Putamen (tissue), 1 donor: ENCODE measurements around the gene POLD2.
"Not testable (repeated sequence)": the region's sequence is repeated elsewhere in the genome, so short reads cannot be mapped to it uniquely, and the experiment has no call there.

Source experiments
- DNase-seq: peaks from one replicate; pipeline ENCODE4 v3.0.0-alpha.2; 2016; ENCODE audit warnings: low spot score

Gene POLD2

DNA sequence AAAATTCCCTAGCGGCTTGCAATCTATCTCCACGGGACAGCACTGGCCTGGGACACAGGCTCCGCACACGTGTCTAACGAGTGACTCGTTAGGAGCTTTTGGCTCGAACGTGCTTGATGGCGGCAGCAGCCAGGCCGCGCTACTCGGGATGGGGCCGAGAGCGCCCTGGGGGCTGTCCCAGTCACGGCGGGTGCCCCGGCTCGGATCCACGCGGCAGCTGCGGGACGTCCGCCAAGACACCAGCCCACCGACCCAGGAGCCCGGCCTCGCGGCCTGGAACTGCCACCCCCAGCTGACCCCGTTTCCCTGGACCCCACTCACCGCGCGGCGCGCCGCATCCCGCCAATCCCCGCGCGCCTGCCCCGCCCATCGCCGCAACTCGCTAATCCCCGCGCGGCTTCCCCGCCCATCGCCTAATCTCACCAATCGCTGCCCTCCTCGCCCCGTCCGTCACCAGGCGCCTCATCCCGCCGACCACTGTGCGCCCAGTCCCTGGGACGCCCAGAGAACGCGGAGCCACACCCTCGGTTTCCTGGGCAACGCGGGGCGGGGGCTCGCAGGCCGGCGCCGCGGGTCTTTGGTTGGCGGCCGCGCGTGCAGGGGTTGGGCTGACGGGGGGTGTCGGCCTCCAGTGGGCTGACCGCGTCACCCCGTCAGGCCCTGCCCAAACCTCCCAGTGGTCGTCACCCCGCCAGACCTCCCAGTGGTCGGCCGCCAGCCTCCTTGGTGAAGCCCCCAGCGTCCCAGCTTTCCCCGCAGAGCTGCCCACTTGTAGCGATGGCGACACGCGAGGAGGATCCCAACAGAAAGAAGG is at the start of gene POLD2:
Gene POLD2, minus strand, starts transcription at position 359 of the 814 bp plus-strand sequence. CDS start 1,495 bp downstream, outside the sequence.
- DNase-seq: peak; percentile 97

DNA sequence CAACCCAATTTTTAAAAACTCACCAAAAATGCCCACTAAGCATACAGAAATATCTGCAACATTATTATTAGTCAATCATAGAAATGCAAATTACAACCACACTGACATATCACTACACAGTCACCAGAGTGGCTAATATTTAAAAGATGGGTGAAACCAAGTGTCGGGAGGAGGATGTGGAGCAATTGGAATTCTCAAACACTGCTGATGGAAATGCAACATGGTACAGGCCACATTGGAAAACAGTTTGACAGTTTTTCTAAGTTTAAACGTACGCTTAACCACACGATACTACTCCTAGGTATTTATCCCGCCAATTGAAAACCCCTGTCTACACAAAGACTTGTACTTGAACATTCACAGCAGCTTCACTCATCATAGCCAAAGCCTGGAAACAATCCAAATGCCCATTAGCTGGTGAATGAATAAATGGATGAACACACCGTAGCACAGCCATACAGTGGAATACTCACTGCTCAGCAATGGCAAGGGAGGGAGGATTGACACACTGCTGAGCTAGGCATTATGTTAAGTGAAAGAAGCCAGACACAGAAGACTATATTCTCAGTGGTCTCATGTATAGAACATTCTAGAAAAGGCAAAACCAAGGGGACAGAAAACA is 49.6 kb upstream of the POLD2 start:
- DNase-seq: no peak

DNA sequence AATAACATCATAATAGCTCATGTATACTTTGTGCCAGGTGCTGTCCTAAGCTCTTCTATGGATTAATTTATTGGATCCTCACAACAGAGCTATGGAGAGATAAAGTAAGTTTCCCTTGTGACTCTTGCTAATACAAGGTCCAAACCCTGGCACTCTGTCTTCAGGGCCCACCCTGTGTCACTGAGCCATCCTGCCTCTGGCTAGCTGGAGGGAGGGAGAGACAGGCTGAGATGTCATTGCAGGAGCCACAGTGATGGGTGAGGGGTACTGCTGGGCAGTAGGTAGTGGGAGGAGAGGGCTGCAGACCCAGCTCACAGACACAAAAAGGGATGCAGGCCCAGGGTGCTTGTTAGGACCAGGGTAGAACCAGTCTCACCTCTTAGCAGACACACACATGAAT is 49.0 kb upstream of the POLD2 start:
- DNase-seq: no peak

DNA sequence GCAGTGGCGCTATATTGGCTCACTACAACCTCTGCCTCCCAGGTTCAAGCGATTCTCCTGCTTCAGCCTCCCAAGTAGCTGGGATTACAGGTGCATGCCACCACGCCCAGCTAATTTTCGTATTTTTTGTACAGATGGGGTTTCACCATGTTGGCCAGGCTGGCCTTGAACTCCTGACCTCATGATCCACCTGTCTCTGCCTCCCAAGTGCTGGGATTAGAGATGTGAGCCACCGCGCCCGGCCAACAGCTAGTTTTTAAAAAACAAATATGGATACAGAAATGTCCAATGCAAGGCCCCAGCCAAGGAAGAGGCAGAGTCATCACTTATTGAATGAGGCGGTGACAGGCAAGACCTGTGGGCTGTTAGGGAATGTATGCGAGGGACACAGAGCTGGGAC is 48.6 kb upstream of the POLD2 start:
- DNase-seq: not testable (repeated sequence)

DNA sequence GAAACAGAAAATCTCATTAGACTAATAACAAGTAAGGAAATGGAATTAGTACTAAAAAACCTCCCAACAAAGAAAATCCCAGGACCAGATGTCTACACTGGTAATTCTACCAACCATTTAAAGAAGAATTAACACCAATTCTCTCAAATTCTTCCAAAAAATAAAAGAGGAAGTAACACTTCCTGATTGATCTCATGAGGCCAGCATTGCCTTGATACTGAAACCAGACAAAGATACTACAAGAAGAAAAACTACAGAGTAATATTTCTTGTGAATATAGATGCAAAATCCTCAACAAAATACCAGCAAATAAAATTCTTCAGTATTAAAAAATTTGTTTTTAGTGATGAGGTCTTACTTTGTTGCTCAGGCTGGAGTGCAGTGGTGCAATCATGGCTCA is 44.6 kb upstream of the POLD2 start:
- no peak for DNase-seq

DNA sequence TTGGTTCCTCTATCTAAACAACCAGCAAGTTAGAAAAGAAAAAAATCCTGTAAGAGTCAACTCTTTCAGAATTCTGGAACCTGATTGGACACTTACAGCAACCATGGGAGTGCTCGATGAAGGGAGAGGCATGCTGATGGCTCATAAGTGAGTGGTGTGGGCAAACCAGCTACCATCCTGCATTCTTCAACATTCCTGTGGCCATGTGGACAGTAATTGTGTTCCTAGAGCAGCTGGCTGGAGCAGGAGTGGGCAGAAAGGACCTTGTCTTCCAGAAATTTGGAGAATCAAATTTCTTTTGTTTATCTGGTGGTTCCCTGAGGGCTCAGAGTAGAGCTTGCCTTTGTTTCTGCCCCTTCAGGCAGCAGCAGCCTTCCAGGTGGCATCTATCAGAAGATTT is 40.2 kb upstream of the POLD2 start:
- DNase-seq: no peak

DNA sequence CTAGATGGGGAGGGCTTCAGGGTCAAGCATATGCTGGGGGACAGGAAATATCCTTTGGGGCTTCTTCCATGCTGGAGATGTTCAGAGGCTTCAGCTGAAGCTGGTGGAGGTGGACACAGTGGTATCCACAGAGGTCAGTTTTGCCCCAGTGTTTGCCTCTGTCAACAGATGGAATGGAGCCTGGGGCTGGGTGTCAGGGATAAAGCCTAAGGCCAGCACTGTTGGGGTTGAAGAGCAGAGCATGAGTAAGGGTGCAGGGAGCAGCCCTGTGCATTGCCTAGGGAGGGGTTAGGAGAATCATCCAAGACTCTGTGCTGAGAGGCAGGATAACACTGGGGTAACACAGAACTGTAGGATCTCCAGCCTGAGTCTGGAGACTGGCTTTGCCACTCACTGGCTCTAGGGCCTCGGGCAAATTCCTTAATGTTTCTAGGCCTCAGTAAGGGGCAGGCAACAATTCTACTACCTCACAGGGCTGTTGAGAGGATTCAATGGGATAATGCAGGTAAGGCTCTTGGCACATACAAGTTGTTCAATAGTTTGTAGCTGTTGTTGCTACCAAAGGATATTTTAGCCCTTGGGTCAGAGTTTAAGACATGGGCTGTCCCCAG is 39.5 kb upstream of the POLD2 start:
- no peak for DNase-seq

DNA sequence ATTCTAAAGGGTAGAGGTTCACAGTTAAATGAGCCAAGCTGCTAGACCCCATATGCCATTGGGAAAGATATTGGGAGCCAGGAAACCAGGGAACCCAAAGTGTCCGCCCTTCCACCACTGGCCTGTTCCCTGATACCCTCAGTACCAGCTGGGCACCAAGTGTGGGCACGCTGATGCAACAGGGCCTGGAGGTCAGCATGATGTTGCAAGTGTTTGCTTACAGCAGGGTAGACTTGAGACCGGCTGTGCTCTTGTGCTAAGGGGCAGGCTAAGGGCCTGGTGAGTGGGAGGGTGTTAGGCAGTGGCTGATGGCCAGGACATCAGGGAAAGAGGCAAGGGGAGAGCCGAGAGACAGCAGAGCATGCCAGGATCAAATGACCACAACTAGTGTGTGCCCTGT is 38.8 kb upstream of the POLD2 start:
- DNase-seq: no peak

DNA sequence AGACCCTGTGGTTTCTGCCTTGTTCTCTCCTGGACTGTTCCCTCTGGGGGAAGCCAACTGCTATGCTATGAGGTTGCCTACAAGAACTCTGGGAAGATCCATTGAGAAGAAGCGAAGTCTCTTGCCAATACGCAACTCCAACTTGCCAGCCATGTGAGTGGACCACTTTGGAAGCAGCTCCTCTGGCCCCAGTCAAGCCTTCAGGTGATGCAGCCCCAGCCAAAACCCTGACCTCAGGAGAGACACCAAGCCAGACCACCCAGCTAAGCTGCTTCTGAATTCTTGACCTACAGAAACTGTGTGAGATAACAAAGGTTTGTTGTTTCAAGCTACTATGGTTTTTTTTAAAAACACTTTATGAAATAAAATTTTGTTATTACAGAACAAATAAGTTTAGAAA is 38.0 kb upstream of the POLD2 start:
- DNase-seq: no peak

DNA sequence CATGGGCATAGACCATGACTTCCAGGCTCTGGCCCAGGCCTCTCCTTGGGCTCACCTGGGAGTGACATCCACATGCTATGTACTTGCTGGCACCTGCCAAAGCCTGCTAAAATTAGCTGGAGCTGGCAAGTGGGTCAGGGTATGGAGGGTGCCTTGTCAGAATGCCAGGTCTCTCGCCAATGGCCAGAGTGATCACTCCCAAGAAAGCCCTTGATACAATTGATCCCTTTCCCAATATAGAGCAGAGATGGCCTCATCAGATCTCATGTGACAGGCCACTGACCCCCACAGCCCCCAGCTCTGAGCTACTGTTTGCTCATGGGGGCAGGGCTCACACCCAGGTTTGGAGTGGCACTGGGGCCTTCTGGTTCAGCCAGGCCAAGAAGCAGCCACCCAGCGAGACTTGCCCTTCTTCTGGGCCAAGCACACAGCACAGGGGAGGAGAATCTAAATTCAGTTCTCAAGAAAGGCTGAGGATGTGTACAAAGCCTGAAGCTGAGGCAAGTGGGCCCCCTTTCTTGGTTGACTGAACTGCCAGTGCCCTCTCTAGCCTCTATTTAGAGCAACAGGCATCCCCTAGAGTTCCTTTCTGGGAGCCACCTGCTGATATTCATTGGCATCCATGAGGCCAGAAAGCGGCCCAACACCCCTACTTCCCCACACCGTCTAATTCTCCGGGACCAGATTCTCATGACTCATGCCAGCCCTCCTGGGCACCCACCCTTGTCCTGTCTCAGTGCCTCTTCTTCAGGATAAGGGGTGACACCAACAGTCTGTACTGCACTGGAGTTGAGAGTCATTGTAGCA is 36.7 kb upstream of the POLD2 start:
- no peak for DNase-seq

DNA sequence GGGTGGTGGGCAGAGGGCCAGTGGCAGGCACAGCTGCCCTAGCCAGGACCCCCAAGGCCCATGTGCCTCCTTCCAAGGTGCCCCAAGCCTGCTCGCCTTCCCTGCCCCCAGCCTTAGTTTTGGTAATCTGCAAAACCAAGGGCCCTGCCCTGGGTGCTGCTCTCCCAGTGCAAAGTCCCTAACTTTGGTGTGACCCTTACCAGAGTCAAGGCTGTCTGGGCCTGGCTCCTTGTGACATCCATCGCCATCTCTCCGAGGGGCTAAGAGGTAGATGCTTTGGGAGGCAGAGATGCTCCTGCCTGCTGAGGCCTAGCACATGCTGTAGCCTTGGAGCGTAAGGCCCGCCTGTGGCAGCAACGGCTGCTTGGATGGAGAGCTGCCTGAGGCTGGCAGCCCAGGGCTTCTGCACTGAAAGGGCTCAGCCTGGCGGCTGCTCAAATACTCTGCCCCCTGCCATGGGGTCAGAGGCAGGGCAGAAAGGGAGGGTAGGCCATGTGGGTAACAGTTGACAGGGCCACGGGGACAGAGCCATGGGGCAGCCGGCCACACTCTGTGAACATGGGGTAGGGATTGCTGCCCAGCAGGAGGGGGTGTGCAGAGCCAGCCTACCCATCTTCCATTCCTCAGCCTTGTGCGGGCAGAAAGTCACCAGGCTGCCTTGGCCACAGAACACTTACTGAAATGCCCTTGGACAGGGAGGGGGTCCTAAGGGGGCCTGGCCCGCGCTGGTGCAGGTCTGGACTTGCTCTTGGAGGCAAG is 35.7 kb upstream of the POLD2 start:
- DNase-seq: peak; percentile 20

DNA sequence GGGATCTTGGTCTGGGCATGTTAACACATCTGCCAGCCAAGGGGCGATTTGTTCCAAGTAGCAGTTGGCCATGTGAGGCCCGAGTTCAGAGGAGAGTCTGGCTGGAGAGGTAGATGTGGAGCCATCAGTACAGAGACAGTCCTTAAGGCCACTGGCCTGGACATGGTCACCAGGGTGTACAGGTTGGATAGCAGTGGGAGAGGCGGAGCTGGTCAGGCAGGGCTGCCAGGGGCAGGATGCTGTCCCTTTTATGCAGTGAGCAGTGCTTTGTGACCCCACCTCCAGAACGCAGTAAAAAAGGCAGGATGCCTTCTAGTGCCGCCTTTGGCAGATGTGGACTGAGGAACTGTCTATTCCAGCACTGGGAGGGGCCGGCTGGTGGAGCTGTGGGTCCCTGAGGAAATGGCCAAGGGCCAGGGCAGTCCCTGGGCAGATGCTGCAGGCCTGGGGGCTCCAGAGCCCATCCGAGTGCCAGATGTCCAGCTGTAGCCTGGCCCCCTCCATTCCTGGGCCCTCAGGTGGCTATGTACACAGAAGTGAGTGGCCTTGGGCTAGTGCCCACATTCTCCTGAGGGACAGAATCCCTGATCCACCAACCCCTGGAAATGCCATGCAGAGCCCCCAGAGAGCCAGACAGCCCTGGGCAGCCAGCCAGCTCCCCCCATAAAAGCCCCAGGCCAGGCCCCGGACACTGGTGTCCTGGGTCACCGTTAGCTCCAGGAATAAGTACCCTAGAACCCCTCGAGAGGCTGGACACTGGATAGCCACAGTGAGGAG is 34.9 kb upstream of the POLD2 start:
- no peak for DNase-seq

DNA sequence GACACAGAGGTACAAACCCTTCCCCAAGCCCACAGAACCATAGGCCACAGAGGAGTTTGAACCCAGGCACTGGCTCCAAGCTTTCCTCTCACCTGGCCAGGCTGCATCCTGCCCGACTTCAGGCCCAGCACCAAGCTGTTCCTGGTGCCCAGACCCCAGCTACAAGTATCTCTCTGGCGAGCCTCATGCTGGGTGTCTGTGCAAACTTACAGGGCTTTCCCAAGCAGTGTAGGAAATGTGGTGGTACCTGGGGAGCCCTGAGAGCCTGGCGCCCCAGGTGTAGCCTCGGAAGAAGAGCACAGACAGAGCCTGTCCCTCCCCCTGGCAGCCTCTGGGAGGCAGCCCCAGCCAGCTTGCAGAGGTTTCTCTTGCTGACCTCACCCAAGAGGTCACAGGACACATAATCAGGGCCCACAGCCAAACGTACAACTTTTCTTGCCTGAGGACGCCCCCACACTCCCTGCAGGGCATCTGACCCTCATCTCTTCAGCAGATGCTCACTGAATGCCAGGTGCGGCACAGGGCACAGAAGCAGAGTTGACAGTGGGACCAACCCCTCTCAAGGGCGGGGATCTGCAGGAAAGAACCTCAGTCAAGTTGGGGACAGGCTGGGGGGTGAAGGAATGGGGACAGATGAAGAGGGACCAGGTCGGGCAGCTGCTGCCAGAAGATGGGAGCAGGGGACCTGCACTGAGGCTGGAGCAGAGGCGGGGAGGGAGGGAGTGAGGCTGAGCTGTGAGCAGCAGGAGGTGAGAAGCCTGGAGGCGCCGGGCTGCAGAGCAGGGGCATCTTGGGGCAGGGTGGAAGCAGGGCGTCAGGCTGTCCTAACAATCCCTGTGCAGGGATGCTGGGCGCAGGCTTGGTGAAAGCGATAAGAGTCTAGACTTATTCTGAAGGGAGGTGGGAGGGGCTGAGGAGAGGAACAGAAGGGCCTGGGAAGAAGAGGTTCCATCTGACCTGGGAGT is 34.0 kb upstream of the POLD2 start:
- DNase-seq: no peak

DNA sequence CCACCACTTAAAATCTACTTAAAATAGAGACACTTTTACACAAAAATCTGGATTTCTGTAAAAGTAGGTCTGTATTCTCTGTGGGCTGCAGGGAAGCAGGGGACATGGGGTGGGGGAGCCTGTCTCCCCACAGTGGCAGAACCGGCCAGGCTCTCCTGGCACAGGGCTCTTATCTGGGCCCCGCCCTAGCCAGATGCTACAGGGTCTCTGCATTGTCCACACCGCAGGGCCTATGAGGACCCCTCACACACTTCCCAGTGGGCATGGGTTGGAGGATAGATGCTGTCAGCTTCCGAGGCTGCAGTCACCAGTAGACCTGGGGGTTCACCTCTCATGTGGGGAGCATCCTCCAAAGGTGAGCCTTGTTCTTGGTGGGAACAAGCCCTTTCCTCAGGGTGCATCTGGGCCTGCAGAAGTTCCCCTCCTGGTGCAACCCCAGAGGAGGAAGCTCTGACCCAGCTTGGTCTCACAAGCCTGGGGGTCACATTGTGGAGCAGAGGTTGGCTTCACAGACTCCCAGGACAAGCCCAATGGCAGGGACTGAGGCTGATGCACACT is 33.2 kb upstream of the POLD2 start:
- no peak for DNase-seq

DNA sequence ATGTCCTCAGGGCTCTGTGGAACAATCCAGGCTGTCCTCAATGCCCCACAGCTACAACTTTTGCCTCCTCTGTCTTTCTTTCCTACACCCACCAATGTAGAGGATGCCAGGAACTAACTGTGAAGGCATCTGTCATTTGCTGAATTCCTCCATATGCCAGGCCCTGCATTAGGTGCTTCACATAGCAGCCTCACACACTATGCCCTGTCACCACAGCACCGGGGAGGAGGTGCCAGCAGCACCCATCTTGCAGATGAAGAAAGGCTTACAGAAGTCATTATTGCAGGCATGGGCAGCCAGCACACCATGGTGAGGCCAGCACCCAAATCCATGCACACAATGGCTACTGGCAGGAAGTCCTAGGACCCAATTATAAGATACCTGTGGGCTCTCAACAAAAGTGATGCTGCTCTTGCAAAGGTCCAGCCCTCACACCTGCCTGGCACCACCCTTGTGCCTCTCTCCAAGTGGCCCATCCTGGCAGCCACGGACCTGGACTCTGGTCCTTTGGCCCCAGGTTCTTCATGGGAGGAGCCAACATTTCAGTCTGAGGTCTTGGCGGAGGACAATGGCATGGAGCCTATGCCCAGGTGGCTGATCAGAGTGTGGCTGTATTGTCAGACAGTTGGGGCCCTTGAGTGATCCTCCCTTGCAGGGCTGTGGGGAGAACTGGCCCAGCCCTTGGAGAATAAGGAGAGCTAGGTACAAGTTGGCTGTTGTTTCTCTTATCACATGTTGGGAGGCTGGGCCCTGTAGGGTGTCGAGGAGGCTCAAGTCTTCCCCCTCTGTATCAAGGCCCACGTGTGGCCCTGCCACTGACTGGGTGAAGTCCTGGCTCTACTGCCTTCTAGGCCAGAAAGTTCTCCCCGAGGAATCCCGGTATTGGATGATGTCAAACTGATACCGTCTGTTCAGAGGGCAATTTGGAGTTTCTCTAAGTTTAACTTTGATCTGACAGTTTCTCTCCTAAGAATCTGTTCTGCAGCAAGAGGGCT is 32.1 kb upstream of the POLD2 start:
- DNase-seq: no peak

DNA sequence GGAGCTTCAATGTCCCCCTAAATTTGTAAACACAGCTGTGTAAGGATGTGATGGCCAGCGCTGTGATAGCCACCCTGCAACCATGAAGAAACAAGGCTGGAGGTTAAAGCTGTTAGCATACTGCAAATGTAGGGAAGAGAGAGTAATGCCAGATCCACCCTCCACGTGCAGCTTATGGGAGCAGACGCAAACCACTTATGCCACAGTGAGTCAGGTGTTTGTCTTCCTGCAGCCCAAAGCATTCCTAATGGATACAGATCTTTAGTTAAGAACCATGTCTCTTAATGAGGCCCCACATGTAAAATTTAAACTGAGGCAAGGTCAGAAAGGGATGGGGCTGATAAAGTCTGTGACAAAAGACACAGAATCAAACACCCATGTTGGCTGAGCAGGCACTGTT is 31.4 kb upstream of the POLD2 start:
- DNase-seq: no peak

DNA sequence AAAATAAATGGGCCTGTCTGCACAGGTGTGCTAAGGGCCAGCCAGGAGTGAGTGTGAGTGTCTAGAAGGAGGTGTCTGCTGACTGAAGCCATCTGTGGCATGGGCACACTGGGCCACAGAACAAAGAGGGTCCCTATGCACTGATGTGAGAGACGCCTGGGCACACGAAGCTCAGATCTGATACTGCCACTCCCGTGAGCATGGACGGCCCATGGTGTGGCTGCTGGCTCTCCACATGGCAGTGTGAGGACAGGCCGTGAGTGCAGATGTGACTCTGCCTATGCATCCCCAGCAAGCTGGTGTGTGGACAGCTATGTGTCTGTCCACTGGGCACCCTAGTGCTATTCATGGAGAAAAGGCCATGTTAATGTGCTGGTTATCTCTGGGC is 30.6 kb upstream of the POLD2 start:
- DNase-seq: no peak
